GM19239 (cell line): ENCODE data around the gene CARD14.

Experiments
- DNase-seq: peaks from one replicate; pipeline ENCODE4 v3.0.0; 2011; ENCODE audit warnings: low spot score; ENCODE audit not compliant: insufficient read length
- FAIRE-seq: peaks from 2 replicates; lab custom pipeline; 2011; peaks lifted over from hg19 to GRCh38; lab: Jason Lieb, UNC

Gene CARD14

DNA sequence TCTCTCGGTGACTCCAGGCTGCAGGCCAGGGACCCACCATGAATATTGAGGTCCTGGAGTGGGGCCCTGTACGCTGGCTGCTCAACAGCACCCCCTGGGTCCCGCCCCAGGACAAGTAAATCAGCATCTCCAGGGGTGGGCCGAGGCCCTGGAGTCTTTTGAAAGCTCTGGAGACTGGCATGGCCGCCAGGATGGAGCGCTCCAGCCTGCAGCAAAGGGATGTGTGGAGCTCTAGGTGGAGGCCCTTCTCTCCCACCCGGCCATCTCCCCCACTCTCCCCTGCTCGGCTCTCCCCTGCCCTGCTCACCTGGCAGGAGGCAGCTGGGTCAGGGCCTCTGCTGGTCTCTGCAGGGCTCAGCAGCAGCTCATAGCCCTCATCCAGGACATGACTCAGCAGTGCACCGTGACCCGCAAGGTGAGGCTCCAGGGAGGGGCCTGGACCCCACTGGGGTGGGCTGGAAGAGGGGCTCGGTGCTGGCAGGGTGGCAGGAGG lies 33.7 kb downstream of the CARD14 start:
- no peak for DNase-seq
- no peak for FAIRE-seq

- DNase-seq (no peak), FAIRE-seq (no peak)
These were observed 35.0 kb downstream of the CARD14 start for GRCh38 chr17:80204626-80205468.

GRCh38 chr17:80205811-80206210 lies 36.0 kb downstream of the CARD14 start:
- FAIRE-seq (no peak), DNase-seq (no peak)

- no peak for DNase-seq
- no peak for FAIRE-seq
These were observed 38.2 kb downstream of the CARD14 start for GRCh38 chr17:80208050-80208449.

DNA sequence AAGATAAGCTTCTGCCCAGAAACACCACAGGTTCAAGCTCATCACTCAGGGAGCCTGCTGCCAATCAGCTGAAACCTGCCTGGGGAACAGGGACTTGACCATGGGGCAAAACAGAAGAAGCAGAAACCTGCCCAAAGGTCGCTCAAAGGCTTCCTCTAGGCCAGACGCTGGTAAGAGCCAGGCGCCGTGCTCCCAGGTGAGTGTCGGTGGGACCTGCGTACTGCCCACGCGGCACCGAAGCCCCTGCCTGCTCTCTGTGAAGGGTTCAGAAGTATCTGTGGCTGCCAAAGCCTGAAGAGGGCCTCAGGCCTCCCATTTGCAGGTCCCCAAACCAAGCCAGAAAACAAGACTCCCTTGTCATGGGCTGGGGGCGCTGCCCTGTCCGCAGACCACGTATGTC lies 39.9 kb downstream of the CARD14 start:
- DNase-seq (no peak), FAIRE-seq (no peak)

DNA sequence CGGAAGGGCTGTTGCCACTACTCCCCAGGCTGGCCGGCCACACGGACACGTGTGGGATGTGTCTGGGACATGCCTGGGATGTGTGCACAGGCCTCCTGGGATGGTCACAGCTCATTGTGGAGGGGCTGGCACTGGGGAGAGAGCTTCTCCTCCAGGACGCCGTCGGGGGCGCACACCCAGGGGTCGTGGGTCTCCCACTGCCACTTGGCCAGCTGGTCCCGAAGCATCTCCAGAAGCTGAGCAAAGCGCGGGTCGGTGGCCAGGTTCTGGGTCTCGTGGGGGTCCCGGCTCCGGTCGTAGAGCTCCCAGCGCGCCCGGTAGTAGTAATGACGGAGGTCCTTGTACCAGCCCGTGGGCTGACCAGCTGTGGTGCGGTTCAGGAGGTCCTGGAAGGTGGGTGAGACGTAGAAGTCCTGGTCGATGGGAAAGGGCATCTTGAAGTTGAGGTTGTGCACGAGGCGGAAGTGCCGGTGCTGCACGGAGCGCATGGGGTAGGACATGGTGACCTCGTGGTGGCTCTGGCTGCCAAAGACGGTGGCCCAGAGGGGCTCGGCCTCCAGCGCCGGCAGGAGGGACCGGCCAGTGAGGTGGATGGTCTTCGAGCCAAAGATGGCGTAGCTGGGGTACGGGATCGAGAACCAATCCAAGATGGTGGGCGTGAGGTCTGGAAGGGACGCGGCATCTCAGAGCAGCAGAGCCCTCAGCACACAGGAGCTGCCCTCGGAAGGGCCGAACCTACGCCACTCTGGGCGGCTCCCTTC lies 40.7 kb downstream of the CARD14 start:
- FAIRE-seq = no peak
- no peak for DNase-seq

- DNase-seq (no peak), FAIRE-seq (no peak)
These were observed 42.3 kb downstream of the CARD14 start for GRCh38 chr17:80212109-80212508.

DNA sequence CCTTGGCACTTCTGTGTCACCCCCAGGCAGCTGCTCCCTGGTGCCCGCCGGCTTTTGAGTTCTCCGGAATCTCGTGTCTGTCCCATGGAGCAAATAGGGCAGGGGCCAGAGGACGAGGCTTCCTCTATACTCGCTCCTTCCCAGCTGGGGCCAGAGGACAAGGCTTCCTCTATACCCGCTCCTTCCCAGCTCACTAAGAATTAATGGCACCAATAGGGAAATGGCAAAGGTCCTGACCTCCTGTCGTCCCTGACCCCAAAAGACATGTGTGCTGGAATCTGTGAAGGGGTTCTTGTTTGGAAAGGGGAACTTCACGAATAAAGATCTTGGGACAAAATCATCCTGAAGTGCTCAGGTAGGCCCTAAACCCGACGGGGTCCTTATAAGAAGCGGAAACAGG lies 42.7 kb downstream of the CARD14 start:
- DNase-seq = no peak
- no peak for FAIRE-seq

GRCh38 chr17:80212962-80213642 lies 43.3 kb downstream of the CARD14 start:
- no peak for FAIRE-seq
- no peak for DNase-seq

GRCh38 chr17:80213643-80213975 lies 43.8 kb downstream of the CARD14 start:
- DNase-seq (no peak), FAIRE-seq (no peak)

- DNase-seq = no peak
- no peak for FAIRE-seq
These were observed 44.4 kb downstream of the CARD14 start for GRCh38 chr17:80214012-80214877.

GRCh38 chr17:80214878-80215210 lies 45.0 kb downstream of the CARD14 start:
- DNase-seq = no peak
- FAIRE-seq = no peak

DNA sequence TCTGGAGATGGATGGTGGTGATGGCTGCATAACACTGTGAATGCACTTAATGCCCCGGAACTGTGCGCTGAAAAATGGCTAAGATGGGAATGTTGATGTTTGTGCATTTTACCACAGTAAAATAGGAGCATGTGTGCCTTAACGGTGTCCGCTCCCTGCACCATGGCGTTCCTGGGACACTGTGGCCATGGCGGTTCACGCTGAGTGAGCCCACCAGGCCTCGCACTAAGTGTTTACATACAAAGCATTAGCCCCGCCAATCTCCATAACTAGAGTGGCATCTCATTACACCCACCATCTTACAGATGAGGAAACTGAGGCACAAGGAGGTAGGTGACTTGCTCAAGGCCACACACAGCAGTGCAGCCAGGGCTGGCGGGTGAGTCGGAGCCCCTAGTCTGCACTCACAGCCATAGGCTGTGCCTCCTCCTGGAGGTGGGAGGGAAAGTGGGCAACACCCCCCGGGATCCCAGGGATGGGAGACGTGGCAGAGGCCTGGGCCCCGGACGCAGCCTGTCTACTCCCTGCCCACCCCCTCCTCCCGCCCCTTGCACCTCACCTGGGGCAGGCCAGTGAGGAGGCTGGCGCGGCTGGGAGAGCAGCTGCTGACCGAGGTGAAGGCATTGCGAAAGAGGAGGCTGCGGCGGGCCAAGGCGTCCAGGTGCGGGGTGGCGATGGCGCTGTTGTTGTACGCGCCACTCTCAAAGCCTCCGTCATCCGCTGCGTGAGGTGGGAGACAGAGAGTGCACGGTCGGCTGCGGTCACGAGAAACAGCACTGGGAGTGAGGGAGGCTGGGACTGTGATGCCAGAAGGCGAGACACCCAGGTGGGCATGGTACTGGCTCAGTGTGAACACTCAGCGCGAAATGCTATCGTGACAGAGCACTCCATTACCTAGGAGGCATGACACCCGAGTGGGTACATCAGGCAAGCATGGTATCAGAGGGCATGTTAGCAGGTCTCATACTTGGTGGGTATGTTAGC lies 46.9 kb downstream of the CARD14 start:
- FAIRE-seq (no peak), DNase-seq (no peak)

DNA sequence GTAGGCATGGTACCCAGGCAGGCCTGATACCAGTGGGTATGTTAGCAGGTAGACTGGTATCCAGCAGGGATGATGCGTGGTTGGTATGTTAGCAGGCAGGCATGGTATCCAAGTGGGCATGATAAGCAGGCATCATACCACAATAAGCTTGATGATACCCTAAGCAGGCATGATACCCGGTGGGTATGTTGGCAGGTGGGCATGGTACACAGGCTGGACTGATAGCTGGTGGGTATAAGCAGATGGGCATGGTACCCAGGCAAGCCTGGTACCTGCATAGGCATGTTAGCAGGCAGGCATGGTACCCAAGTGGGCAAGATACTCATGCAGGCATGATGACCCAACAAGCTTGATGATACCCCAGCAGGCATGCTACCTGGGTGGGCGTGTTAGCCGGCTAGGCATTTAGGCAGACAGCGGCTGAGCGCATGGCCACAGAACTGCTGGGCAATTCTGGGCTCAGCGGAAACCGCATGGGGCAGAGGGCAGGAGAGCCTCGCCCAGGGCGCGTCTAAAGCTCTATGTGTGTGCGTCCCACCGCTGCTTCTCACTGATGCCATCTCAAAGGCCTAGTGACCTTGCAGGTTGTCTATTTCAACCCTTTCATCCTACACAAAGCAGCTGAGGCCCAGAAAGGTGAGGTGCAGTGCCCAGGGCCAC lies 48.0 kb downstream of the CARD14 start:
- FAIRE-seq (no peak), DNase-seq (no peak)

DNA sequence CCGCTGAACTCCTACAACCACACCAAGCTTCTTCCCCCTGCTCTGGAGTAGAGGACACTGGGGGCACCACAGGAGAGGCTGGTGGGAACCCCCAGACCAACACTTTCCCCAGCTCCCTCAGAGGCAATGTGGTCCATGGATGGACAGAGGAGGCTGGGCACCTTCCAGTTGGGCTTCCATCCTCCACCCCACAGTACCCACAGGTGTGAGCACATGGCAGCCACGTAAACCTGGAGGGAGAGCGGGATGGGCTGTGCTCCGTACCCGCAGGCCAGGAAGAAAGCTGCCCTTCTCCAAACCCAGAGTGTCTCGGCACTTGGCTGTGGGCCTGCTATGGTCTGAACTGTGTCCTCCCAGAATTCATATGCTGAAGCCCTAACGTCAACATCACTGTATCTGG lies 48.6 kb downstream of the CARD14 start:
- DNase-seq (no peak), FAIRE-seq (no peak)

DNA sequence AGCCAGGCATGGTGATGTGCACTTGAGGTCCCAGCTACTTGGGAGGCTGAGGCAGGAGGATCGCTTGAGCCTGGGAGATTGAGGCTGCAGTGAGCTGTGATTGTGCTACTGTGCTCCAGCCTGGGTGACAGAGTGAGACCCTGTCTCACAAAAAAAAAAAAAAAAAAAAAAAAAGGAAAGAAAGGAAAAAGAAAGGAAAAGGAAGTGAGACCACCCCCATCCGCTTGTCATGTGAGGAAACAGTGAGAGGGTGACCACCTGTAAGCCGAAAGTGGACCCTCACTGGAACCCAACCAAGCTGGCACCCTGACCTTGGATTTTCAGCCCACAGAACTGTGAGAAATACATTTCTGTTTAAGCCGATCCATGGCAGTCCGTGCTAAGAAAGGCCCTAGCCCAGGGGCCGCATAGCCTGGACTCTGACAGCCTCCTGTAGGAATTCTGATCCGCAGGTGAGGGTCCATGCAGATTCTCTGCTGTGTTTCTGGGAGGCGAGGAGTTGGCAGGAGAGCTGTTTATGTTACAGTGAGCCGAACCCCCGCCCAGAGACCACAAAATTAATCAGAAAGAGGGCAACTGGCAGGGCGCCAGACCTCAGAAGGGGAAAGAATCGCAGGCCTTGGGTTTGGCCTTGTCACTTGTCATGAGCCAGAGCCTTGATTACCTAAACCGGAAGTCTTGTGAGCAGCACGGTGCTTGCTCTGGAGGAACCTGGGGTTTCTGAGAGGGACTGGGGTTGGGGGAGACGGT lies 49.4 kb downstream of the CARD14 start:
- DNase-seq (peak; percentile 94), FAIRE-seq (peak; percentile 98)

- FAIRE-seq (no peak), DNase-seq (no peak)
These were observed 49.9 kb downstream of the CARD14 start for GRCh38 chr17:80219763-80220053.
